Measurements from ENCODE around the gene EBLN2.

EBLN2 gene

DNA sequence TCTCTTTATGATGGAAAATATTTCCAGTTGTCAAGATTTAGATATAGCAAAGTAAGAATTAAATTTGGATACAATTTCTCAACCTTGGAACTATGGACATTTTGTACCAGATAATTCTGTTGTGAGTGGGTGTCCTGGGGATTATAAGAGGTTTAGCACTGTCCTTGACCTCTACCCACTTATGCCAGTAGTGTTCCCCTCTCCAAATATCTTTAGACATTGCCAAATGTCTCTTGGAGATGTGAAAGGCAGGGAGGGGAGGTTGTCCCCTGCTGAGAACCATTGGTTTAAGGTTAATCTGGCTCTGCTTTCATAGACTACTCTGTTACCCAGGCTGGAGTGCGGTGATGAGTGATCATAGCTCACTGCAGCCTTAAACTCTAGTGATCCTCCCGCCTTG, at the start of gene EBLN2:
TSS of gene EBLN2 (plus strand) at position 244 of the 400 bp plus-strand sequence. CDS start 423 bp downstream, outside the sequence.
- Histone ChIP-seq H3K9me3 (ENCODE audit: low read length) (no peaks in the 10 kb centered on the region), H3K4me2 (ENCODE audit: low read length) (no peak within 1 kb of the TSS), H3K9ac (ENCODE audit: low read length) (no peak within 1 kb of the TSS), H3K27ac (ENCODE audit: low read depth, low read length, poor library complexity, severe bottlenecking) (no peak within 1 kb of the TSS), H3K79me2 (ENCODE audit: insufficient read depth, low read length) (peaks cover 23% of the 10 kb centered on the region), H2AFZ (ENCODE audit: low read length) (no peak within 1 kb of the TSS), H4K20me1 (ENCODE audit: insufficient read depth, low read length) (no peaks in the 10 kb centered on the region), H3K9me2 (ENCODE audit: low read depth, low read length) (no peaks in the 10 kb centered on the region), H3K36me3 (ENCODE audit: insufficient read depth, low read length) (peaks cover 68% of the 10 kb centered on the region), H3F3A (ENCODE audit: insufficient read depth, low read length) (no peaks in the 10 kb centered on the region), H3K4me3 (ENCODE audit: low read depth, low read length, poor library complexity, severe bottlenecking) (no peak within 1 kb of the TSS), H3K27me3 (ENCODE audit: insufficient read depth, low read length) (no peaks in the 10 kb centered on the region), H3K4me1 (ENCODE audit: insufficient read depth, low read length, severe bottlenecking) (peaks cover 3% of the 10 kb centered on the region)
- TF ChIP-seq EZH2 (IDR thresholded peaks at IDR 0.05; ENCODE audit: borderline replicate concordance, low read length): no peak
- TF ChIP-seq, protein P1, sequence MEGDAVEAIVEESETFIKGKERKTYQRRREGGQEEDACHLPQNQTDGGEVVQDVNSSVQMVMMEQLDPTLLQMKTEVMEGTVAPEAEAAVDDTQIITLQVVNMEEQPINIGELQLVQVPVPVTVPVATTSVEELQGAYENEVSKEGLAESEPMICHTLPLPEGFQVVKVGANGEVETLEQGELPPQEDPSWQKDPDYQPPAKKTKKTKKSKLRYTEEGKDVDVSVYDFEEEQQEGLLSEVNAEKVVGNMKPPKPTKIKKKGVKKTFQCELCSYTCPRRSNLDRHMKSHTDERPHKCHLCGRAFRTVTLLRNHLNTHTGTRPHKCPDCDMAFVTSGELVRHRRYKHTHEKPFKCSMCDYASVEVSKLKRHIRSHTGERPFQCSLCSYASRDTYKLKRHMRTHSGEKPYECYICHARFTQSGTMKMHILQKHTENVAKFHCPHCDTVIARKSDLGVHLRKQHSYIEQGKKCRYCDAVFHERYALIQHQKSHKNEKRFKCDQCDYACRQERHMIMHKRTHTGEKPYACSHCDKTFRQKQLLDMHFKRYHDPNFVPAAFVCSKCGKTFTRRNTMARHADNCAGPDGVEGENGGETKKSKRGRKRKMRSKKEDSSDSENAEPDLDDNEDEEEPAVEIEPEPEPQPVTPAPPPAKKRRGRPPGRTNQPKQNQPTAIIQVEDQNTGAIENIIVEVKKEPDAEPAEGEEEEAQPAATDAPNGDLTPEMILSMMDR (IDR thresholded peaks at IDR 0.05; ENCODE audit: low read length): no peak

- H3K9me2 ChIP-seq (ENCODE audit: low read depth, low read length): no peaks in the 10 kb centered on the region
- H3K4me1 ChIP-seq (ENCODE audit: insufficient read depth, low read length, severe bottlenecking): no peaks in the 10 kb centered on the region
- H4K20me1 ChIP-seq (ENCODE audit: insufficient read depth, low read length): no peaks in the 10 kb centered on the region
- no peak overlapping the region for H3K4me3 ChIP-seq (ENCODE audit: low read depth, low read length, poor library complexity, severe bottlenecking)
- H3K79me2 ChIP-seq (ENCODE audit: insufficient read depth, low read length): peaks cover 100% of the 10 kb centered on the region
- H3K27me3 ChIP-seq (ENCODE audit: insufficient read depth, low read length): no peaks in the 10 kb centered on the region
- no peaks in the 10 kb centered on the region for H3K9me3 ChIP-seq (ENCODE audit: low read length)
- no peak for TF ChIP-seq EZH2 (IDR thresholded peaks at IDR 0.05; ENCODE audit: borderline replicate concordance, low read length)
- TF ChIP-seq, protein P1 (IDR thresholded peaks at IDR 0.05; ENCODE audit: low read length): no peak
- H3K27ac ChIP-seq (ENCODE audit: low read depth, low read length, poor library complexity, severe bottlenecking): no peak overlapping the region
- no peak overlapping the region for H3K9ac ChIP-seq (ENCODE audit: low read length)
- peaks cover 43% of the 10 kb centered on the region for H3K36me3 ChIP-seq (ENCODE audit: insufficient read depth, low read length)
- H3K4me2 ChIP-seq (ENCODE audit: low read length): no peak overlapping the region
- H3F3A ChIP-seq (ENCODE audit: insufficient read depth, low read length): no peaks in the 10 kb centered on the region
- no peak overlapping the region for H2AFZ ChIP-seq (ENCODE audit: low read length)
Observed at GRCh38 chr3:73018298-73018697, 43.2 kb upstream of the EBLN2 start.

DNA sequence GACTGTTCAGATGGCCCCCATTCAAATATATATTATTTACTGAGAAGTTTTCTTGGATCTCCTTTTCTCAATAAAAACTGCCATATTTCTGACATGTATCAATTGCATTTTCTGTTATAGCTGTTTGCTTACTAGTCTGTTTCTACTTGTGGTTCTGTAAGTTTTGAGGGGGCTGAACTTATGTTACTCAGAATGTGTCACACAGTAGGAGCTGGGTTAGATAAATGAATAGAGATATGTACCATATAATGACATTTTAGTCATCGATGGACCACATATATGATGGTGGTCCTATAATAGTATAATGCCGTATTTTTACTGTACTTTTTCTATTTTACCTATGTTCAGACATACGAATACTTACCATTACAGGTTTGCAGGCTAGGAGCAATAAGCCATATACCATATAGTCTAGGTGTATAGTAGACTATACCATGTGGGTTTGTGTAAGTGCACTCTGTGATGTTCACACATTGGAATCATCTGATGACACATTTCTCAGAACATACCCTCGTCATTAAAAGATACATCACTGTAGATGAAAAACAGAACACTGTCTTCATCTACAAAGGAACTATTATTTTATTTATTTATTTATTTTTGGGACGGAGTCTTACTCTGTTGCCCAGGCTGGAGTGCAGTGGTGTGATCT, 42.5 kb upstream of the EBLN2 start:
- Histone ChIP-seq H3K27ac (ENCODE audit: low read depth, low read length, poor library complexity, severe bottlenecking) (no peak overlapping the region), H2AFZ (ENCODE audit: low read length) (no peak overlapping the region), H3K36me3 (ENCODE audit: insufficient read depth, low read length) (peaks cover 43% of the 10 kb centered on the region), H3K9me3 (ENCODE audit: low read length) (no peaks in the 10 kb centered on the region), H3F3A (ENCODE audit: insufficient read depth, low read length) (no peaks in the 10 kb centered on the region), H3K9ac (ENCODE audit: low read length) (no peak overlapping the region), H4K20me1 (ENCODE audit: insufficient read depth, low read length) (no peaks in the 10 kb centered on the region), H3K4me1 (ENCODE audit: insufficient read depth, low read length, severe bottlenecking) (no peaks in the 10 kb centered on the region), H3K4me2 (ENCODE audit: low read length) (no peak overlapping the region), H3K9me2 (ENCODE audit: low read depth, low read length) (no peaks in the 10 kb centered on the region), H3K4me3 (ENCODE audit: low read depth, low read length, poor library complexity, severe bottlenecking) (no peak overlapping the region), H3K79me2 (ENCODE audit: insufficient read depth, low read length) (peaks cover 100% of the 10 kb centered on the region), H3K27me3 (ENCODE audit: insufficient read depth, low read length) (no peaks in the 10 kb centered on the region)
- no peak for TF ChIP-seq EZH2 (IDR thresholded peaks at IDR 0.05; ENCODE audit: borderline replicate concordance, low read length)
- TF ChIP-seq, protein P1 (IDR thresholded peaks at IDR 0.05; ENCODE audit: low read length): no peak

All from OCI-LY1 (cell line).